HepG2 (cell line): Measurements from ENCODE around the gene MLLT1. TPM values are rescaled to one million over a fixed set of nuclear protein-coding genes. Genes with fewer than 3 reads are reported as not detected.

Experiments
- ATAC-seq: fragments of 200-7000 bp; cut with Tn5 transposase; 3 replicates; pipeline ENCODE4 v1.9.1; 2020; ENCODE audit warnings: mild to moderate bottlenecking, moderate library complexity
- BruUV-seq: library from RNA; stranded (reverse); fragments of 400-500 nt; replicated peaks from 2 replicates; lab custom pipeline; 2021; lab: Mats Ljungman, UMichigan
- CTCF ChIA-PET: fragments of 300-600 bp; formaldehyde crosslinking; extraction: SDS; loops from one replicate; lab custom pipeline; 2021; ENCODE audit warnings: low total read pairs, inconsistent platforms, low intra/inter-chr PET ratio; lab: Yijun Ruan, JAX
- POLR2A ChIA-PET: fragments of 350-600 bp; sonication (Branson Sonifier 250); formaldehyde crosslinking; loops from one replicate; lab custom pipeline; 2020; ENCODE audit warnings: antibody characterized with exemption, inconsistent platforms; lab: Yijun Ruan, JAX
- DNase-seq: peaks from one replicate; pipeline ENCODE4 v3.0.0-alpha.2; 2015; ENCODE audit warnings: low spot score
- FAIRE-seq: peaks from 3 replicates; lab custom pipeline; 2011; peaks lifted over from hg19 to GRCh38; lab: Jason Lieb, UNC
- H2AFZ ChIP-seq: one replicate; pipeline ENCODE4 v1.6.1; 2011; ENCODE audit warnings: low read length, inconsistent platforms
- H3K27ac ChIP-seq: fragments of 300-600 bp; 3 replicates; pipeline ENCODE4 v1.8.0; 2011; ENCODE audit warnings: mixed run types, mild to moderate bottlenecking, mixed read lengths, low read length, inconsistent platforms; ENCODE audit not compliant: insufficient read depth; ENCODE audit errors: extremely low read length
- H3K27me3 ChIP-seq, 2 experiments: fragments of 200-600 bp in 1 of 2; 2 replicates in 1 of 2; 3 replicates in 1 of 2; pipeline versions ENCODE4 v1.6.0 to v1.8.0; 2011; ENCODE audit warnings: low read length in 2 of 2, mild to moderate bottlenecking in 2 of 2, moderate library complexity in 2 of 2, inconsistent platforms in 1 of 2; ENCODE audit not compliant: insufficient read depth in 2 of 2, control insufficient read depth in 1 of 2
- H3K36me3 ChIP-seq, 2 experiments: fragments of 200-600 bp in 1 of 2; replicated peaks in 1 of 2; 2 replicates in 1 of 2; 3 replicates in 1 of 2; pipeline versions ENCODE4 v1.5.1 to v1.8.0; 2011; ENCODE audit warnings: low read length in 2 of 2, inconsistent platforms in 1 of 2; ENCODE audit not compliant: insufficient read depth in 2 of 2, control insufficient read depth in 1 of 2
- H3K4me1 ChIP-seq: 2 replicates; pipeline ENCODE4 v1.5.1; 2012; ENCODE audit warnings: low read length, inconsistent platforms; ENCODE audit not compliant: insufficient read depth
- H3K4me2 ChIP-seq: 2 replicates; pipeline ENCODE4 v1.6.0; 2011; ENCODE audit warnings: low read depth, low read length, inconsistent platforms
- H3K4me3 ChIP-seq, 3 experiments: fragments of 200-600 bp in 1 of 3; sonication (generic), shearing (Covaris generic) in 1 of 3; replicated peaks in 1 of 3; 2 replicates each; pipeline ENCODE4 v1.5.1; 2011 to 2016; ENCODE audit warnings: low read length in 3 of 3, inconsistent platforms in 2 of 3, low read depth in 2 of 3, mild to moderate bottlenecking in 2 of 3, control low read depth in 1 of 3, mixed read lengths in 1 of 3; ENCODE audit not compliant: insufficient read depth in 1 of 3
- H3K79me2 ChIP-seq: one replicate; pipeline ENCODE4 v1.6.1; 2011; ENCODE audit warnings: low read length, inconsistent platforms; ENCODE audit not compliant: insufficient read depth
- H3K9ac ChIP-seq: 2 replicates; pipeline ENCODE4 v1.6.0; 2011; ENCODE audit warnings: mild to moderate bottlenecking, low read depth, low read length, inconsistent platforms; ENCODE audit not compliant: insufficient read depth
- H3K9me3 ChIP-seq: 2 replicates; pipeline ENCODE4 v1.5.1; 2012; ENCODE audit warnings: mild to moderate bottlenecking, low read length
- H4K20me1 ChIP-seq: 2 replicates; pipeline ENCODE4 v1.6.0; 2011; ENCODE audit warnings: inconsistent platforms, mild to moderate bottlenecking, low read length, moderate library complexity; ENCODE audit not compliant: insufficient read depth
- ATM ChIP-seq: fragments of 450-650 bp; IDR thresholded peaks from 2 replicates; pipeline ENCODE4 v1.7.1; 2017; ENCODE audit warnings: mild to moderate bottlenecking, borderline replicate concordance
- DPF2 ChIP-seq: sonication (generic); formaldehyde crosslinking; IDR thresholded peaks from 2 replicates; pipeline ENCODE4 v1.4.0; 2020; ENCODE audit warnings: mild to moderate bottlenecking, low read depth, missing genetic modification reagents, borderline replicate concordance
- EZH2 ChIP-seq: conservative IDR thresholded peaks from 2 replicates; pipeline ENCODE4 v1.6.1; 2012; ENCODE audit warnings: mild to moderate bottlenecking, low read depth, low read length, moderate library complexity
- HOXA9 ChIP-seq: sonication (generic); formaldehyde crosslinking; IDR thresholded peaks from 2 replicates; pipeline ENCODE4 v1.8.1; 2022; ENCODE audit warnings: missing genetic modification reagents, mild to moderate bottlenecking, moderate library complexity, borderline replicate concordance
- KAT8 ChIP-seq: IDR thresholded peaks from 2 replicates; pipeline ENCODE4 v1.6.1; 2016; ENCODE audit warnings: missing genetic modification reagents, missing compliant biosample characterization
- MAFG ChIP-seq: sonication (generic); formaldehyde crosslinking; IDR thresholded peaks from 2 replicates; pipeline ENCODE4 v1.5.1; 2020; ENCODE audit warnings: mild to moderate bottlenecking, missing genetic modification reagents
- NCOR1 ChIP-seq: fragments of 200-600 bp; sonication (generic); IDR thresholded peaks from 2 replicates; pipeline ENCODE4 v1.7.0; 2017; ENCODE audit warnings: antibody characterized with exemption, low read length, borderline replicate concordance
- POLR2A ChIP-seq, 2 experiments: IDR thresholded peaks; 2 replicates each; pipeline ENCODE4 v1.6.1; 2011; ENCODE audit warnings: low read depth in 2 of 2, low read length in 2 of 2, mild to moderate bottlenecking in 1 of 2, moderate library complexity in 1 of 2; ENCODE audit not compliant: insufficient read depth in 1 of 2
- POLR2AphosphoS5 ChIP-seq: IDR thresholded peaks from 2 replicates; pipeline ENCODE4 v1.6.1; 2012; ENCODE audit warnings: low read depth, low read length
- TCF12 ChIP-seq, 2 experiments: fragments of 450-650 bp in 1 of 2; sonication (generic) in 1 of 2; formaldehyde crosslinking in 1 of 2; IDR thresholded peaks; 2 replicates each; pipeline versions ENCODE4 v1.6.1 to v1.8.0; 2017 to 2022; ENCODE audit warnings: antibody characterized with exemption in 1 of 2, mild to moderate bottlenecking in 1 of 2, missing genetic modification reagents in 1 of 2, moderate library complexity in 1 of 2
- ZFP82 ChIP-seq: sonication (generic); formaldehyde crosslinking; IDR thresholded peaks from 2 replicates; pipeline ENCODE4 v1.5.1; 2020; ENCODE audit warnings: mild to moderate bottlenecking, missing genetic modification reagents, borderline replicate concordance
- ZNF317 ChIP-seq: sonication (generic); formaldehyde crosslinking; IDR thresholded peaks from 2 replicates; pipeline ENCODE4 v1.5.0; 2020; ENCODE audit warnings: mild to moderate bottlenecking, missing genetic modification reagents
- ZNF33A ChIP-seq: sonication (generic); formaldehyde crosslinking; IDR thresholded peaks from 2 replicates; pipeline ENCODE4 v1.5.1; 2020; ENCODE audit warnings: missing genetic modification reagents, mild to moderate bottlenecking, moderate library complexity, borderline replicate concordance
- ZNF720 ChIP-seq: sonication (generic); formaldehyde crosslinking; IDR thresholded peaks from 2 replicates; pipeline ENCODE4 v1.4.0; 2020; ENCODE audit warnings: missing genetic modification reagents
- WGBS: methylation state at CpG from one replicate; pipeline ENCODE4 v1.1.6; 2017; ENCODE audit warnings: low lambda C conversion rate; 5-methylcytosine and 5-hydroxymethylcytosine counted together
- in situ Hi-C: cut with HindIII; loops from 2 replicates; pipeline ENCODE4 v1.10.0; 2017; ENCODE audit warnings: low pct_unique_long_range_greater_than_20kb; ENCODE audit not compliant: extremely low pct_ligation_motif_present
- intact Hi-C: fragments of 100-400 bp; cut with micrococcal nuclease; formaldehyde crosslinking; loops from one replicate; pipeline ENCODE4 v1.10.0; 2022; ENCODE audit not compliant: unreplicated experiment
- polyA plus RNA-seq, 8 experiments: library from polyadenylated mRNA; depleted of rRNA in 3 of 8; stranded (reverse) in 7 of 8; unstranded in 1 of 8; fragments of >200 nt; fragmentation: Illumina TruSeq in 4 of 8; extraction: Trizol in 4 of 8; gene quantifications; 2 replicates each; pipeline versions ENCODE4 v1.2.1 to v1.2.3, GENCODE V29; 2011 to 2016; ENCODE audit warnings: low read depth in 4 of 8, missing spikeins in 1 of 8, mixed read lengths in 1 of 8; ENCODE audit not compliant: insufficient read depth in 1 of 8
- total RNA-seq, 5 experiments: library from RNA; depleted of rRNA; stranded (reverse); fragments of >200 nt; fragmentation: Illumina TruSeq; extraction: Trizol; gene quantifications; 2 replicates each; pipeline ENCODE4 v1.2.3, GENCODE V29; 2016; ENCODE audit warnings: low read depth in 1 of 5
- TF ChIP-seq, protein P1 (sequence below): IDR thresholded peaks from 2 replicates; pipeline ENCODE4 v1.4.0; 2020; ENCODE audit warnings: mild to moderate bottlenecking, missing genetic modification reagents

Gene MLLT1
- total and polyA plus RNA-seq, 2 of the 13 experiments (the other 11 are each of a cell fraction or from before 2014, with no cell fraction given): 11.7 to 12.2 TPM

- no peak for TF ChIP-seq ZNF33A (CRISPR knock-in tag)
Measured at GRCh38 chr19:6222884-6223283, 56.9 kb downstream of the MLLT1 start (continued).

- no peak for DNase-seq
- no peak for TF ChIP-seq DPF2
- no peak for TF ChIP-seq NCOR1
- TF ChIP-seq TCF12 (IDR thresholded peaks at IDR 0.05): no peak
- TF ChIP-seq TCF12 (CRISPR knock-in tag; IDR thresholded peaks at IDR 0.05): no peak
- TF ChIP-seq POLR2AphosphoS5: no peak
- TF ChIP-seq ZNF317 (CRISPR knock-in tag): no peak
- TF ChIP-seq MAFG (CRISPR knock-in tag): no peak
- TF ChIP-seq KAT8 (CRISPR knock-in tag): no peak
- no peak for TF ChIP-seq ZFP82 (CRISPR knock-in tag)
- TF ChIP-seq, protein P1, sequence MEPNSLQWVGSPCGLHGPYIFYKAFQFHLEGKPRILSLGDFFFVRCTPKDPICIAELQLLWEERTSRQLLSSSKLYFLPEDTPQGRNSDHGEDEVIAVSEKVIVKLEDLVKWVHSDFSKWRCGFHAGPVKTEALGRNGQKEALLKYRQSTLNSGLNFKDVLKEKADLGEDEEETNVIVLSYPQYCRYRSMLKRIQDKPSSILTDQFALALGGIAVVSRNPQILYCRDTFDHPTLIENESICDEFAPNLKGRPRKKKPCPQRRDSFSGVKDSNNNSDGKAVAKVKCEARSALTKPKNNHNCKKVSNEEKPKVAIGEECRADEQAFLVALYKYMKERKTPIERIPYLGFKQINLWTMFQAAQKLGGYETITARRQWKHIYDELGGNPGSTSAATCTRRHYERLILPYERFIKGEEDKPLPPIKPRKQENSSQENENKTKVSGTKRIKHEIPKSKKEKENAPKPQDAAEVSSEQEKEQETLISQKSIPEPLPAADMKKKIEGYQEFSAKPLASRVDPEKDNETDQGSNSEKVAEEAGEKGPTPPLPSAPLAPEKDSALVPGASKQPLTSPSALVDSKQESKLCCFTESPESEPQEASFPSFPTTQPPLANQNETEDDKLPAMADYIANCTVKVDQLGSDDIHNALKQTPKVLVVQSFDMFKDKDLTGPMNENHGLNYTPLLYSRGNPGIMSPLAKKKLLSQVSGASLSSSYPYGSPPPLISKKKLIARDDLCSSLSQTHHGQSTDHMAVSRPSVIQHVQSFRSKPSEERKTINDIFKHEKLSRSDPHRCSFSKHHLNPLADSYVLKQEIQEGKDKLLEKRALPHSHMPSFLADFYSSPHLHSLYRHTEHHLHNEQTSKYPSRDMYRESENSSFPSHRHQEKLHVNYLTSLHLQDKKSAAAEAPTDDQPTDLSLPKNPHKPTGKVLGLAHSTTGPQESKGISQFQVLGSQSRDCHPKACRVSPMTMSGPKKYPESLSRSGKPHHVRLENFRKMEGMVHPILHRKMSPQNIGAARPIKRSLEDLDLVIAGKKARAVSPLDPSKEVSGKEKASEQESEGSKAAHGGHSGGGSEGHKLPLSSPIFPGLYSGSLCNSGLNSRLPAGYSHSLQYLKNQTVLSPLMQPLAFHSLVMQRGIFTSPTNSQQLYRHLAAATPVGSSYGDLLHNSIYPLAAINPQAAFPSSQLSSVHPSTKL (CRISPR knock-in tag): no peak
- no peak for TF ChIP-seq ATM
- no peak for TF ChIP-seq ZNF720 (CRISPR knock-in tag)
- no peak for TF ChIP-seq HOXA9
- TF ChIP-seq POLR2A (IDR thresholded peaks at IDR 0.05; ENCODE audit: insufficient read depth in 1 of 2, low read depth in 2 of 2, low read length in 2 of 2): no peak
- no peak for TF ChIP-seq EZH2
Measured at GRCh38 chr19:6221878-6222746, 57.7 kb downstream of the MLLT1 start.

More at GRCh38 chr19:6221878-6222746, 57.7 kb downstream of the MLLT1 start:
- Histone ChIP-seq H3K36me3 (peaks cover 23 to 45% of the 10 kb centered on the region in 2 experiments), H3K4me3 (no peak overlapping the region), H3K9ac (no peak overlapping the region), H2AFZ (no peak overlapping the region), H3K9me3 (no peaks in the 10 kb centered on the region), H3K27me3 (no peaks in the 10 kb centered on the region), H4K20me1 (no peaks in the 10 kb centered on the region), H3K79me2 (no peaks in the 10 kb centered on the region), H3K27ac (no peak overlapping the region), H3K4me1 (no peaks in the 10 kb centered on the region), H3K4me2 (no peak overlapping the region)
- ChIA-PET CTCF (no interaction called here), POLR2A (no interaction called here)
- ATAC-seq (no peak), FAIRE-seq (no peak)
- WGBS: 98% methylated on average over 19 of the region's 40 CpGs
- no TSS peak for BruUV-seq
- intact Hi-C loops (no loop called here), in situ Hi-C loops (no loop called here)
